Aortic smooth muscle cell (primary cell): ENCODE results near the gene GEMIN7. TPM values are rescaled to one million over a fixed set of nuclear protein-coding genes. Genes with fewer than 3 reads are reported as not detected.

Experiments
- total RNA-seq: library from RNA; depleted of rRNA; stranded (reverse); fragments of >200 nt; gene quantifications from 2 replicates; pipeline ENCODE4 v1.2.3, GENCODE V29; 2014

GEMIN7 gene
- total RNA-seq: 9.5 and 11.6 TPM in 2 replicates

GRCh38 chr19:45079063-45079910, at the start of gene GEMIN7:
Gene GEMIN7 (plus strand): TSS chr19:45079260. CDS start chr19:45090115, 10,855 bp downstream.

GRCh38 chr19:45038931-45039893, 39.8 kb upstream of the GEMIN7 start, which contains the start of gene CLASRP:
Gene CLASRP (plus strand): TSS chr19:45039045. CDS start chr19:45040213, 1,168 bp downstream.

GRCh38 chr19:45076029-45076850, 2.8 kb upstream of the GEMIN7 start, which contains the start of gene ZNF296:
Gene ZNF296 (minus strand): TSS chr19:45076478. CDS start chr19:45076373, 105 bp downstream.

GRCh38 chr19:45092747-45093678, 14.0 kb downstream of the GEMIN7 start, which contains the start of gene PPP1R37:
Gene PPP1R37 (plus strand): TSS chr19:45093179. CDS start chr19:45093326, 147 bp downstream.

Other genes starting within 250 kb of the GEMIN7 start
- gene NECTIN2, start 233.0 kb upstream of the GEMIN7 start, total RNA-seq: 51.3 and 58.1 TPM in 2 replicates
- 24.0 and 42.1 TPM in 2 replicates for gene TOMM40, start 188.0 kb upstream of the GEMIN7 start, total RNA-seq
- gene APOE, start 173.5 kb upstream of the GEMIN7 start, total RNA-seq: 0.50 and 2.2 TPM in 2 replicates
- gene APOC1, start 164.7 kb upstream of the GEMIN7 start, total RNA-seq: 0.56 and 0.79 TPM in 2 replicates
- not detected in 2 replicates for gene APOC4, start 137.0 kb upstream of the GEMIN7 start, total RNA-seq
- not detected in 2 replicates for gene APOC2, start 133.2 kb upstream of the GEMIN7 start, total RNA-seq
- 37.8 and 38.0 TPM in 2 replicates for gene CLPTM1, start 123.9 kb upstream of the GEMIN7 start, total RNA-seq
- 3.3 and 3.5 TPM in 2 replicates for gene RELB, start 77.8 kb upstream of the GEMIN7 start, total RNA-seq
- gene CLASRP, start 40.2 kb upstream of the GEMIN7 start, total RNA-seq: 11.5 and 12.9 TPM in 2 replicates
- 0.25 TPM in 1 of 2 replicates, not detected in the other for gene ZNF296, start 2.8 kb upstream of the GEMIN7 start, total RNA-seq
- 19.6 and 20.3 TPM in 2 replicates for gene PPP1R37, start 13.9 kb downstream of the GEMIN7 start, total RNA-seq
- gene NKPD1, start 81.7 kb downstream of the GEMIN7 start, total RNA-seq: 0.06 and 0.26 TPM in 2 replicates
- gene TRAPPC6A, start 99.0 kb downstream of the GEMIN7 start, total RNA-seq: 6.5 and 7.5 TPM in 2 replicates
- gene BLOC1S3, start 99.5 kb downstream of the GEMIN7 start, total RNA-seq: 2.8 and 3.5 TPM in 2 replicates
- not detected in 2 replicates for gene EXOC3L2, start 166.1 kb downstream of the GEMIN7 start, total RNA-seq
- 9.5 and 18.3 TPM in 2 replicates for gene MARK4, start 172.0 kb downstream of the GEMIN7 start, total RNA-seq
- 0.06 TPM in 1 of 2 replicates, not detected in the other for gene CKM, start 243.6 kb downstream of the GEMIN7 start, total RNA-seq